Hepatocyte (in vitro differentiated cells): ENCODE measurements around the gene TENM4. TPM values are rescaled to one million over a fixed set of nuclear protein-coding genes. Genes with fewer than 3 reads are reported as not detected.

ENCODE experiments used
- DNase-seq: peaks from one replicate; pipeline ENCODE4 v3.0.0-alpha.2; 2016; ENCODE audit warnings: low spot score
- H2AFZ ChIP-seq: fragments of 200-600 bp; sonication (generic); 2 replicates; pipeline ENCODE4 v1.6.0; 2016; ENCODE audit warnings: antibody characterized with exemption, mild to moderate bottlenecking
- H3K27ac ChIP-seq: fragments of 200-600 bp; sonication (generic); 2 replicates; pipeline ENCODE4 v1.5.1; 2016; ENCODE audit warnings: mild to moderate bottlenecking
- H3K27me3 ChIP-seq: fragments of 200-600 bp; sonication (generic); 2 replicates; pipeline ENCODE4 v1.6.1; 2016
- H3K36me3 ChIP-seq: fragments of 200-600 bp; sonication (generic); replicated peaks from 2 replicates; pipeline ENCODE4 v1.5.1; 2016; ENCODE audit warnings: low read depth; ENCODE audit not compliant: insufficient read depth
- H3K4me1 ChIP-seq: fragments of 200-600 bp; sonication (generic); 2 replicates; pipeline ENCODE4 v1.5.1; 2016; ENCODE audit warnings: mild to moderate bottlenecking, moderate library complexity; ENCODE audit not compliant: insufficient read depth
- H3K4me2 ChIP-seq: fragments of 200-600 bp; sonication (generic); 2 replicates; pipeline ENCODE4 v1.6.0; 2016
- H3K4me3 ChIP-seq: fragments of 200-600 bp; sonication (generic); 2 replicates; pipeline ENCODE4 v1.5.1; 2016; ENCODE audit warnings: mild to moderate bottlenecking
- H3K79me2 ChIP-seq: fragments of 200-600 bp; sonication (generic); 2 replicates; pipeline ENCODE4 v1.6.0; 2017; ENCODE audit warnings: mild to moderate bottlenecking
- H3K9me2 ChIP-seq: fragments of 200-600 bp; sonication (generic); replicated peaks from 2 replicates; pipeline ENCODE4 v1.6.0; 2017; ENCODE audit warnings: mild to moderate bottlenecking; ENCODE audit not compliant: insufficient read depth
- H3K9me3 ChIP-seq: fragments of 200-600 bp; sonication (generic); 2 replicates; pipeline ENCODE4 v1.5.1; 2016; ENCODE audit warnings: low read depth, mild to moderate bottlenecking
- H4K20me1 ChIP-seq: fragments of 200-600 bp; sonication (generic); 2 replicates; pipeline ENCODE4 v1.6.0; 2016; ENCODE audit warnings: mild to moderate bottlenecking; ENCODE audit not compliant: insufficient read depth, poor library complexity, severe bottlenecking
- CTCF ChIP-seq: fragments of 200-600 bp; sonication (generic); IDR thresholded peaks from 2 replicates; pipeline ENCODE4 v1.5.1; 2016; ENCODE audit warnings: antibody characterized with exemption, mild to moderate bottlenecking; ENCODE audit not compliant: poor library complexity
- EZH2 ChIP-seq: fragments of 200-600 bp; sonication (generic); IDR thresholded peaks from 2 replicates; pipeline ENCODE4 v1.6.1; 2016; ENCODE audit warnings: antibody characterized with exemption, mild to moderate bottlenecking, borderline replicate concordance
- EZH2phosphoT487 ChIP-seq: fragments of 200-600 bp; sonication (generic); IDR thresholded peaks from one replicate; pipeline ENCODE4 v1.6.1; 2018; ENCODE audit warnings: antibody characterized with exemption, mild to moderate bottlenecking, low read depth, moderate library complexity; ENCODE audit not compliant: unreplicated experiment, severe bottlenecking
- WGBS: methylation state at CpG from one replicate; pipeline ENCODE4 v1.1.6; 2016; ENCODE audit warnings: low lambda C conversion rate; ENCODE audit errors: missing lambda C conversion rate; 5-methylcytosine and 5-hydroxymethylcytosine counted together
- polyA plus RNA-seq: library from polyadenylated mRNA; unstranded; fragments of >200 nt; fragmentation: Nextera tagmentation; extraction: Ambion mirVana; gene quantifications from 2 replicates; pipeline ENCODE4 v1.2.1, GENCODE V29; 2016
- total RNA-seq: library from RNA; depleted of rRNA; stranded (reverse); fragments of >200 nt; gene quantifications from 2 replicates; pipeline ENCODE4 v1.2.3, GENCODE V29; 2014

Gene TENM4
- total and polyA plus RNA-seq, 2 experiments from 2014 or later = 18.4 to 18.7 TPM

GRCh38 chr11:79456501-79456900 lies 15.7 kb upstream of the TENM4 start:
- H3K36me3 ChIP-seq = no peaks in the 10 kb centered on the region
- no peak overlapping the region for H3K4me2 ChIP-seq
- DNase-seq = no peak
- H3K79me2 ChIP-seq = no peaks in the 10 kb centered on the region
- no peaks in the 10 kb centered on the region for H3K4me1 ChIP-seq
- no peak overlapping the region for H2AFZ ChIP-seq
- 40% methylated on average over 4 of the region's 4 CpGs for WGBS
- H4K20me1 ChIP-seq = no peaks in the 10 kb centered on the region
- H3K9me3 ChIP-seq = no peaks in the 10 kb centered on the region
- H3K9me2 ChIP-seq = no peaks in the 10 kb centered on the region
- no peak overlapping the region for H3K4me3 ChIP-seq
- no peak for TF ChIP-seq CTCF
- no peak for TF ChIP-seq EZH2
- TF ChIP-seq EZH2phosphoT487 = no peak
- peaks cover 4% of the 10 kb centered on the region for H3K27me3 ChIP-seq
- no peak overlapping the region for H3K27ac ChIP-seq

GRCh38 chr11:79453617-79454016 lies 12.8 kb upstream of the TENM4 start:
- H3K4me1 ChIP-seq = no peaks in the 10 kb centered on the region
- no peak overlapping the region for H3K27ac ChIP-seq
- H3K9me2 ChIP-seq = no peaks in the 10 kb centered on the region
- H3K4me3 ChIP-seq = no peak overlapping the region
- no peaks in the 10 kb centered on the region for H4K20me1 ChIP-seq
- no peak overlapping the region for H2AFZ ChIP-seq
- H3K36me3 ChIP-seq = no peaks in the 10 kb centered on the region
- DNase-seq = no peak
- no peak overlapping the region for H3K4me2 ChIP-seq
- H3K79me2 ChIP-seq = no peaks in the 10 kb centered on the region
- peaks cover 4% of the 10 kb centered on the region for H3K27me3 ChIP-seq
- H3K9me3 ChIP-seq = no peaks in the 10 kb centered on the region
- TF ChIP-seq CTCF = no peak
- no peak for TF ChIP-seq EZH2
- TF ChIP-seq EZH2phosphoT487 = no peak

GRCh38 chr11:79449040-79449439 lies 8.2 kb upstream of the TENM4 start:
- Histone ChIP-seq H3K79me2 (no peaks in the 10 kb centered on the region), H3K36me3 (no peaks in the 10 kb centered on the region), H4K20me1 (no peaks in the 10 kb centered on the region), H3K9me3 (no peaks in the 10 kb centered on the region), H3K27ac (no peak overlapping the region), H2AFZ (no peak overlapping the region), H3K9me2 (no peaks in the 10 kb centered on the region), H3K4me2 (no peak overlapping the region), H3K4me1 (no peaks in the 10 kb centered on the region), H3K4me3 (no peak overlapping the region), H3K27me3 (peaks cover 9% of the 10 kb centered on the region)
- WGBS = 67% methylated on average over 5 of the region's 5 CpGs
- TF ChIP-seq EZH2 (no peak), CTCF (no peak), EZH2phosphoT487 (no peak)
- no peak for DNase-seq
